ENCODE measurements around the gene PDIK1L.

DNA sequence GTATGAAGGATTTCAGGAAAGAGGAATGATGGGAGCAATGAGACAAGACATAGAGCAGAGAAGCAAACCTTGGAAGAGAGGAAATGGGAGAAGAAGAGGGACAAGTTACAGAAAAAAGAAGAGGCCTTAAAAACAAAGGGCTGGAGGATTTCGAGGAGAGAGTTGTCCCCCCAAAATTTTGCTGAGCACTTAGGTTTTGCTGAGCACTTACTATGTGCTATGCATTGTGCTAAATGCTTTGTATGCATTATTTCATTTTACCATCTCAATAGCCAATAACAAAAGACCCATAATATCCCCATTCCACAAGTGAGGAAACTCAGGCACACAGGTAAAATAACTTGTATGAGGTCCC, 41.7 kb upstream of the PDIK1L start:
- TF ChIP-seq YY1 (tag by site-specific recombination; IDR thresholded peaks at IDR 0.05): no peak
- no peak for TF ChIP-seq CTCF (tag by site-specific recombination; IDR thresholded peaks at IDR 0.05)
- TF ChIP-seq, protein P1, sequence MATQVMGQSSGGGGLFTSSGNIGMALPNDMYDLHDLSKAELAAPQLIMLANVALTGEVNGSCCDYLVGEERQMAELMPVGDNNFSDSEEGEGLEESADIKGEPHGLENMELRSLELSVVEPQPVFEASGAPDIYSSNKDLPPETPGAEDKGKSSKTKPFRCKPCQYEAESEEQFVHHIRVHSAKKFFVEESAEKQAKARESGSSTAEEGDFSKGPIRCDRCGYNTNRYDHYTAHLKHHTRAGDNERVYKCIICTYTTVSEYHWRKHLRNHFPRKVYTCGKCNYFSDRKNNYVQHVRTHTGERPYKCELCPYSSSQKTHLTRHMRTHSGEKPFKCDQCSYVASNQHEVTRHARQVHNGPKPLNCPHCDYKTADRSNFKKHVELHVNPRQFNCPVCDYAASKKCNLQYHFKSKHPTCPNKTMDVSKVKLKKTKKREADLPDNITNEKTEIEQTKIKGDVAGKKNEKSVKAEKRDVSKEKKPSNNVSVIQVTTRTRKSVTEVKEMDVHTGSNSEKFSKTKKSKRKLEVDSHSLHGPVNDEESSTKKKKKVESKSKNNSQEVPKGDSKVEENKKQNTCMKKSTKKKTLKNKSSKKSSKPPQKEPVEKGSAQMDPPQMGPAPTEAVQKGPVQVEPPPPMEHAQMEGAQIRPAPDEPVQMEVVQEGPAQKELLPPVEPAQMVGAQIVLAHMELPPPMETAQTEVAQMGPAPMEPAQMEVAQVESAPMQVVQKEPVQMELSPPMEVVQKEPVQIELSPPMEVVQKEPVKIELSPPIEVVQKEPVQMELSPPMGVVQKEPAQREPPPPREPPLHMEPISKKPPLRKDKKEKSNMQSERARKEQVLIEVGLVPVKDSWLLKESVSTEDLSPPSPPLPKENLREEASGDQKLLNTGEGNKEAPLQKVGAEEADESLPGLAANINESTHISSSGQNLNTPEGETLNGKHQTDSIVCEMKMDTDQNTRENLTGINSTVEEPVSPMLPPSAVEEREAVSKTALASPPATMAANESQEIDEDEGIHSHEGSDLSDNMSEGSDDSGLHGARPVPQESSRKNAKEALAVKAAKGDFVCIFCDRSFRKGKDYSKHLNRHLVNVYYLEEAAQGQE (tag by site-specific recombination; IDR thresholded peaks at IDR 0.05): no peak
- TF ChIP-seq ZNF629 (tag by site-specific recombination; IDR thresholded peaks at IDR 0.05): no peak
- no peak for TF ChIP-seq ZNF398 (tag by site-specific recombination; IDR thresholded peaks at IDR 0.05)
- TF ChIP-seq SETDB1 (IDR thresholded peaks at IDR 0.05; ENCODE audit: insufficient read length, low read length): no peak
- TF ChIP-seq, protein P2, sequence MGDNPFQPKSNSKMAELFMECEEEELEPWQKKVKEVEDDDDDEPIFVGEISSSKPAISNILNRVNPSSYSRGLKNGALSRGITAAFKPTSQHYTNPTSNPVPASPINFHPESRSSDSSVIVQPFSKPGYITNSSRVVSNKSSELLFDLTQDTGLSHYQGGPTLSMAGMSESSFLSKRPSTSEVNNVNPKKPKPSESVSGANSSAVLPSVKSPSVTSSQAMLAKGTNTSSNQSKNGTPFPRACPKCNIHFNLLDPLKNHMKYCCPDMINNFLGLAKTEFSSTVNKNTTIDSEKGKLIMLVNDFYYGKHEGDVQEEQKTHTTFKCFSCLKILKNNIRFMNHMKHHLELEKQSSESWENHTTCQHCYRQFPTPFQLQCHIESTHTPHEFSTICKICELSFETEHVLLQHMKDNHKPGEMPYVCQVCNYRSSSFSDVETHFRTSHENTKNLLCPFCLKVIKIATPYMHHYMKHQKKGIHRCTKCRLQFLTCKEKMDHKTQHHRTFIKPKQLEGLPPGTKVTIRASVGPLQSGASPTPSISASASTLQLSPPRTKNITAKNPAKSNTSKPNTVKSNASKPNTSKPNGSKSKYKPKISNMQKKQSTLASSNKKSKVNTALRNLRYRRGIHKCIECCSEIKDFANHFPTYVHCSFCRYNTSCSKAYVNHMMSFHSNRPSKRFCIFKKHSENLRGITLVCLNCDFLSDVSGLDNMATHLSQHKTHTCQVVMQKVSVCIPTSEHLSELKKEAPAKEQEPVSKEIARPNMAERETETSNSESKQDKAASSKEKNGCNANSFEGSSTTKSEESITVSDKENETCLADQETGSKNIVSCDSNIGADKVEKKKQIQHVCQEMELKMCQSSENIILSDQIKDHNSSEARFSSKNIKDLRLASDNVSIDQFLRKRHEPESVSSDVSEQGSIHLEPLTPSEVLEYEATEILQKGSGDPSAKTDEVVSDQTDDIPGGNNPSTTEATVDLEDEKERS (tag by site-specific recombination; IDR thresholded peaks at IDR 0.05): no peak
- TF ChIP-seq ZNF146 (tag by site-specific recombination; IDR thresholded peaks at IDR 0.05): no peak
- no peak for TF ChIP-seq ZIC2 (tag by site-specific recombination; IDR thresholded peaks at IDR 0.05)
- TF ChIP-seq ZNF585B (tag by site-specific recombination; IDR thresholded peaks at IDR 0.05): no peak

Measured in HEK293 (cell line).